OCI-LY3 (cell line): Measurements from ENCODE around the gene PERCC1.

ENCODE experiments used
- EZH2phosphoT487 ChIP-seq: fragments of 200-600 bp; shearing (Covaris generic); IDR thresholded peaks from 2 replicates; pipeline ENCODE4 v1.6.1; 2018; ENCODE audit warnings: antibody characterized with exemption, mixed run types, low read depth
- TF ChIP-seq, protein P1 (sequence below): fragments of 200-600, 300-600 bp; sonication (generic); IDR thresholded peaks from 2 replicates; pipeline ENCODE4 v1.5.1; 2014; ENCODE audit warnings: antibody characterized with exemption, low read length, low read depth

DNA sequence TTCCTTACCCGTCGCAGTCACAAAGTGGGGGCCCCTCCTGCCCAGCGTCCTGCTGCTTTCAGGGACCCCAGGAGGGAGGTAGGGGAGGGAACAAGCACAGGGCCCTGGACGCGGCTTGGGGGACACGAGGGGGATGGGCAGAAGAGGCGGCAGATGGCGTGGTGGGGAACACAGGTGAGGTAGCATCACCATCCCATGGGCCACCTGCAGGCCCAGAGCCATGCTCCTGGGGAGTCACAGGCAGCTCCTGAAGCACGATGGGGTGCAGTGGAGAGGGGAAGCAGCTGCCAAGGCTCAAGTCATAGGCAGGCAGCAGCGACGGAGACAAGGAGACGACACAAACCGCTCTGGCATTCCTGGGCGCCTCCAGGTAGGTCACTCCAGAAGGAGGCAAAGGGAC is 27.1 kb upstream of the PERCC1 start:
- TF ChIP-seq, protein P1, sequence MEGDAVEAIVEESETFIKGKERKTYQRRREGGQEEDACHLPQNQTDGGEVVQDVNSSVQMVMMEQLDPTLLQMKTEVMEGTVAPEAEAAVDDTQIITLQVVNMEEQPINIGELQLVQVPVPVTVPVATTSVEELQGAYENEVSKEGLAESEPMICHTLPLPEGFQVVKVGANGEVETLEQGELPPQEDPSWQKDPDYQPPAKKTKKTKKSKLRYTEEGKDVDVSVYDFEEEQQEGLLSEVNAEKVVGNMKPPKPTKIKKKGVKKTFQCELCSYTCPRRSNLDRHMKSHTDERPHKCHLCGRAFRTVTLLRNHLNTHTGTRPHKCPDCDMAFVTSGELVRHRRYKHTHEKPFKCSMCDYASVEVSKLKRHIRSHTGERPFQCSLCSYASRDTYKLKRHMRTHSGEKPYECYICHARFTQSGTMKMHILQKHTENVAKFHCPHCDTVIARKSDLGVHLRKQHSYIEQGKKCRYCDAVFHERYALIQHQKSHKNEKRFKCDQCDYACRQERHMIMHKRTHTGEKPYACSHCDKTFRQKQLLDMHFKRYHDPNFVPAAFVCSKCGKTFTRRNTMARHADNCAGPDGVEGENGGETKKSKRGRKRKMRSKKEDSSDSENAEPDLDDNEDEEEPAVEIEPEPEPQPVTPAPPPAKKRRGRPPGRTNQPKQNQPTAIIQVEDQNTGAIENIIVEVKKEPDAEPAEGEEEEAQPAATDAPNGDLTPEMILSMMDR, result no peak
- no peak for TF ChIP-seq EZH2phosphoT487
